ENCODE data around the gene RNASEH2A. TPM values are rescaled to one million over a fixed set of nuclear protein-coding genes. Genes with fewer than 3 reads are reported as not detected.
A peak's percentile ranks its signal among the peaks of the same experiment; 100 is the strongest.

Gene RNASEH2A
- total RNA-seq, 1 donor from 2014 or later: 11.1 TPM

DNA sequence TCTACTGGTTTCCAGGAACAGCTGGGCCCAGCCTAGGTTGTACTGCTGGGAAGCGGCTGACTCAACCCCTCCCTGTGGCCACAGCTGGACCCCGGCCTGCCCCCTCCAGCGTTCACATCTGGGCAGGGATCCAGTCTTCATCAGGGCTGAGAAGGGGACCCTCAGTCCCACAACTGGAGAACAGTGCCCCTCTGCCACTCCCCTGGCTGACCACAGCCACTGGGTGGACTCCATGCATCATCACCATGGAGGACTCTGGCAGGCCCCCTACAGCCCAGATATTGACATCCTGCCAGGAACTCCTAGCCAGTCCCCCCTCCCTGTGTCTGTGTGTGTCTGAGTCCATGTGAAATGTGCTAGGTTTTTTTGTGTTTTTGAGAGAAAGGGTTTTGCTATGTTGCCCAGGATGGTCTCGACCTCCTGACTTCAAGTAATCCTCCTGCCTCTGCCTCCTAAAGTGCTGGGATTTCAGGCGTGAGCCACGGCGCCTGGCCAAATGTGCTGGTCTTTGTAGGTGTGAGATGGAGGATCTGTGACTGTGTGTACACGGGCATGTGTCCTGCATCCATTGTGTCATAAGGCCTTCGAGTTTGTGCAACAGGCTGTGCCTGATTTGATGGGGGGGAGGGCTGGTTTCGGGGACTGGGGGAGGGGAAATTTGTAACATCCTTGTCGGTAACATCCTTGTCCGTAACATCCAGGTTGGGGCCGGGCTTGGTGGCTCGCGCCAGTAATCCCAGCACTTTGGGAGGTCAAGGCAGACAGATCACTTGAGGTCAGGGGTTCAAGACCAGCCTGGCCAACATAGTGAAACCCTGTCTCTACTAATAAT is 27.0 kb upstream of the RNASEH2A start:
- Histone ChIP-seq H3K27me3 (ENCODE audit: control insufficient read depth, insufficient read depth, low read length) (no peaks in the 10 kb centered on the region), H3K4me3 (ENCODE audit: low read depth, low read length) (no peak overlapping the region), H3K36me3 (ENCODE audit: control insufficient read depth, insufficient read depth, low read length) (no peaks in the 10 kb centered on the region)
- TF ChIP-seq CTCF (IDR thresholded peaks at IDR 0.05; ENCODE audit: insufficient read depth, low read length, severe bottlenecking): no peak
- DNase-seq (ENCODE audit: low read depth) (no peak), FAIRE-seq (no peak)

- Histone ChIP-seq H3K4me3 (ENCODE audit: low read depth, low read length) (peak overlapping the region; percentile 34), H3K36me3 (ENCODE audit: control insufficient read depth, insufficient read depth, low read length) (no peaks in the 10 kb centered on the region), H3K27me3 (ENCODE audit: control insufficient read depth, insufficient read depth, low read length) (no peaks in the 10 kb centered on the region)
- DNase-seq (ENCODE audit: low read depth) (no peak), FAIRE-seq (no peak)
- TF ChIP-seq CTCF (IDR thresholded peaks at IDR 0.05; ENCODE audit: insufficient read depth, low read length, severe bottlenecking): no peak
These were observed 24.3 kb upstream of the RNASEH2A start for GRCh38 chr19:12782174-12782423.

DNA sequence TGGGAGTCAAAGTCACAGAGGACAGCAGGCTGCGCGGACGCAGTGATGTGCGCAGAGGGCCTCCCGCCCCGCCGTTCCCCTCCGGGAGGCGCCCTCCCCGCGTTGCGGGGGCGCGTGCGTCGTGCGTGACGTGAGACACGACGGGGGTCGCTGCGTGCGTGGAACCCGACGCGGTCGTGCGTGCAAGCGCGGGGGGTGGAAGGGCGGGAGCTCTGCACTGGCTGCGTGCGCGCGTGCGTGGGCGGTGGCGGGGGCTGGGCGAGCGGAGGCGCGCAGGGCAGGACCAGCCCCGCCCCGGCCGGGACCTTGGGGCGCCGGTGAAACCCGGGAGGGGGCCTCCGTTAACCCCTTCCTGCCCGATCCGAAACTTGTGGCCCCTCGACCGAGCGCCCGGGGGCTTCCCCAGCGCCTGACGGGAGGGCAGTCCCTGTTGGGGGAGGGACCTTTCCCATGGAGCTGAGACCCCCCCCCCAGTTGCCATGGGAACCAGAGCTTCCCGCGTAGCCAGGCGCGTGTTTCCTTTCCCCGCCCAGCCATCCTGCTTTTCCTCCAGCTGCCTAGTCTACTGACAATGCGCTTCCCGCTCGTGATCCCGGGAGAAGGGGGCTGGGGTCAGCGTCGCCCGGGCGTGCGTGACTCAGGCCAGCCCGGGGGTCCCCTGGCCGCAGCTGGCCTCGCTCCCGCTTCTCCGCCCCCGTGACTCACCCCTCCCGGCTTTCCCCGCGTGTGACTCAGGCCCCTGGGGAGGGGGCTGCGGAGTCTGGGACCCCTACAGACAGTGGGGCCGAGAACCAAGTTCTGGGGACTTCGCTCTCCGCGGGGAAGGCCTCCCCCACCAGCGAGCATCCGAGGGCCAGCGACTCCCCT is 23.7 kb upstream of the RNASEH2A start:
- Histone ChIP-seq H3K4me3 (ENCODE audit: low read depth, low read length) (peak overlapping the region; percentile 34), H3K27me3 (ENCODE audit: control insufficient read depth, insufficient read depth, low read length) (no peaks in the 10 kb centered on the region), H3K36me3 (ENCODE audit: control insufficient read depth, insufficient read depth, low read length) (no peaks in the 10 kb centered on the region)
- FAIRE-seq: no peak
- peak; percentile 17 for TF ChIP-seq CTCF (IDR thresholded peaks at IDR 0.05; ENCODE audit: insufficient read depth, low read length, severe bottlenecking)
- no peak for DNase-seq (ENCODE audit: low read depth)

- peak overlapping the region; percentile 34 for H3K4me3 ChIP-seq (ENCODE audit: low read depth, low read length)
- no peak for TF ChIP-seq CTCF (IDR thresholded peaks at IDR 0.05; ENCODE audit: insufficient read depth, low read length, severe bottlenecking)
- FAIRE-seq (no peak), DNase-seq (ENCODE audit: low read depth) (no peak)
- no peaks in the 10 kb centered on the region for H3K36me3 ChIP-seq (ENCODE audit: control insufficient read depth, insufficient read depth, low read length)
- no peaks in the 10 kb centered on the region for H3K27me3 ChIP-seq (ENCODE audit: control insufficient read depth, insufficient read depth, low read length)
These were observed 23.0 kb upstream of the RNASEH2A start for GRCh38 chr19:12783291-12783848.

GRCh38 chr19:12783849-12784393 is 22.5 kb upstream of the RNASEH2A start:
- TF ChIP-seq CTCF (IDR thresholded peaks at IDR 0.05; ENCODE audit: insufficient read depth, low read length, severe bottlenecking): no peak
- Histone ChIP-seq H3K27me3 (ENCODE audit: control insufficient read depth, insufficient read depth, low read length) (no peaks in the 10 kb centered on the region), H3K4me3 (ENCODE audit: low read depth, low read length) (no peak overlapping the region), H3K36me3 (ENCODE audit: control insufficient read depth, insufficient read depth, low read length) (no peaks in the 10 kb centered on the region)
- FAIRE-seq (no peak), DNase-seq (ENCODE audit: low read depth) (peak; percentile 81)
